Measurements from ENCODE around the gene CCDC167.

Gene CCDC167

DNA sequence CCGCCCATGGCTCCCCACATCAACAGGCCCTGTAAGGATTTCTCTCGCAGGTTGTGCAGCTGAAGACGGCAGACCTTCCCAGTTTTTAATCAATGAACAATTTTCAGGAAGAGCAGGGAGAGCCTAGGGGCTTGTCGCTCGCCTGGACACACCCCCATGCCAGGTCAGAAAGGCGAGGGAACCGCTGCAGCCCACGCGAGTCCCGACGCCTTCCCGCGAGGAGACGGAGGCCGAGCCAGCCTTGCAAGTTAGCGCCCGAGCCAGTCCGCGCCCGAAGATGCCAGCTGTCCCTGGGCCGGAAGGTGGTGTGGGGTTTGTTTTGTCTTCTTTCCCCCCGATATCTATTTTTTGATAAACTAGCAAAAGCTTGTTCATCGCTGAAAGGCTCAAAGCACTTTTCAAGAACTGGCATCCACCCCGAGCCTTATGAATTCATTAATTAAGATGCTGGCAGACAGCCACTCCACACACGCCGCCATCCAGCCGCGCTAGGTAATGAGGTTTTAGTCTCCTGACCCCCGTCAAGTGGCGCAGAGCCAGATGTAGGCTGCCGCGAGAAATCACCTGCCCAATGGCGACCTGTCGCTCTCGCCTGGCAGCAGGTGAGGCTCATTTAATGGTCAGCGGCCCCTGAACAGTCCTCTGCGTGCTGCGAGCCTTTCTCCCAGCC is 6.6 kb downstream of the CCDC167 start:
- H3K4me2 ChIP-seq = peak overlapping the region; percentile 36

GRCh38 chr6:37492236-37492972 is 7.3 kb downstream of the CCDC167 start:
- H3K4me3 ChIP-seq = no peak overlapping the region
- H3K4me1 ChIP-seq = peaks cover 59% of the 10 kb centered on the region
- H3K27ac ChIP-seq = no peak overlapping the region; the same call in 1 of the 2 replicates
- H3K27me3 ChIP-seq = no peaks in the 10 kb centered on the region
- H3K36me3 ChIP-seq = peaks cover 44% of the 10 kb centered on the region
- no peak overlapping the region for H3K9ac ChIP-seq
- peak overlapping the region; percentile 70 for H3K4me2 ChIP-seq
- no peaks in the 10 kb centered on the region for H3K9me3 ChIP-seq
- no peak for TF ChIP-seq Cebpa-rat (IDR thresholded peaks at IDR 0.05)
- H4K20me1 ChIP-seq = peaks cover 69% of the 10 kb centered on the region

More for the DNA sequence above, 6.6 kb downstream of the CCDC167 start:
- H3K9ac ChIP-seq = no peak overlapping the region
- no peak overlapping the region for H3K4me3 ChIP-seq
- peaks cover 58% of the 10 kb centered on the region for H3K4me1 ChIP-seq
- no peaks in the 10 kb centered on the region for H3K9me3 ChIP-seq
- H3K36me3 ChIP-seq = peaks cover 40% of the 10 kb centered on the region
- no peak for TF ChIP-seq Cebpa-rat (IDR thresholded peaks at IDR 0.05)
- H4K20me1 ChIP-seq = peaks cover 62% of the 10 kb centered on the region
- H3K27ac ChIP-seq = no peak overlapping the region; the same call in 1 of the 2 replicates
- no peaks in the 10 kb centered on the region for H3K27me3 ChIP-seq

DNA sequence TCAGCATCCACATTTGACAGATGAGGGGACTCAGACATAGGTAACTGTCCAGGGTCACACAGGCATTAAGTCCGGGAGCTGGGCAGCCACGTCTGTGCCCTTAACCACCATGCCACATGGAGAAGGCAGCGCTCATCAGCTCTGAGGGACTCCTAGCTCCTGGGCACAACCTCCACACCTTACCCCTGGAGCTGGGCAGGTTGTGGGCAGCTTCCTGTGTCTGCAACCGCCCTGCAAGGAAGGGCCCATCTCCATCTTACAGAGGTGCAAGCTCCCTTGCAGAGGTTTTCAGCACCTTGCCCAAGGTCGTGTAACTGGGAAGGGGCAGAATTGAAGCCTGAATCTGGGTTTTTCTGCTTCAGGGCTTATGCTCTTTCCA is 7.9 kb downstream of the CCDC167 start:
- Histone ChIP-seq H3K27ac (no peak overlapping the region), H3K4me1 (peaks cover 61% of the 10 kb centered on the region), H3K4me3 (no peak overlapping the region), H3K4me2 (peak overlapping the region; percentile 70), H3K9ac (no peak overlapping the region), H3K9me3 (no peaks in the 10 kb centered on the region), H3K27me3 (no peaks in the 10 kb centered on the region), H4K20me1 (peaks cover 70% of the 10 kb centered on the region), H3K36me3 (peaks cover 45% of the 10 kb centered on the region)
- no peak for TF ChIP-seq Cebpa-rat (IDR thresholded peaks at IDR 0.05)

DNA sequence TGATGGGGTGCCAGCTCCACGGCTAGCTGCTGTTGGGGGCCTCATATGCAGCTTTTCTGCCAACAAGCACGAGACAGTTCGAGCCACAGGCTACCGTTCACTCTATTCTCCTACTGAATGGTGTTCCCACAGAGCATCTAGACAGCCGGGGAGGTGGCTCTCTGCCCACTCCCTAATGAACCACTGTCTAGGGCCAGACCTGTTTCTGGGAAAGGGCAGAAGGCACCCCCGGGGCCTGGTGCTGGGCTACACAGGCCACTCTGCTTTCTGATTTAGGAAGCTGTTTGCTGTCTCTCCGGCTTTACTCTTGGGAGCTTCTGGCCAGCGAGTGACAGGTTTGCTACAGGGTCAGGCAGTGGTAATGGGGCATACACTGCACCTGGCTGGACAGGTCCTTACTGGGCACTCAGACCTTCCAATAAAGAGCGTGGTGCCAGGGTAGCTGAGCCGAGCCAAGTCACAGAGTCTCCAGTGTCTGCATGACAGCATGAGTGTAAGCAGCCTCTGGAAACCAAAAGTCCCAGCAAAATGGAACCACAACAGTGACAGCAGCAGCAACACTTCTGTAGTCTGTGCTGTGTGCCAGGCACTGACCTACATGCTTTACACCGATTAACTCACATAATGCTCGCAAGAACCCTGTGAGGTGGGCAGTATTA is 8.4 kb downstream of the CCDC167 start:
- peak overlapping the region; percentile 70 for H3K4me2 ChIP-seq
- TF ChIP-seq Cebpa-rat (IDR thresholded peaks at IDR 0.05) = no peak
- peak overlapping the region; percentile 46; the same call in 1 of the 2 replicates for H3K9ac ChIP-seq
- peaks cover 61% of the 10 kb centered on the region for H3K4me1 ChIP-seq
- H3K36me3 ChIP-seq = peaks cover 44% of the 10 kb centered on the region
- H4K20me1 ChIP-seq = peaks cover 70% of the 10 kb centered on the region
- H3K27ac ChIP-seq = peak overlapping the region; percentile 51
- no peaks in the 10 kb centered on the region for H3K9me3 ChIP-seq
- no peak overlapping the region for H3K4me3 ChIP-seq
- H3K27me3 ChIP-seq = no peaks in the 10 kb centered on the region

- no peak for TF ChIP-seq Cebpa-rat (IDR thresholded peaks at IDR 0.05)
- no peaks in the 10 kb centered on the region for H3K9me3 ChIP-seq
- H3K27ac ChIP-seq = peak overlapping the region; percentile 51
- H3K4me3 ChIP-seq = no peak overlapping the region
- peaks cover 61% of the 10 kb centered on the region for H3K4me1 ChIP-seq
- peaks cover 42% of the 10 kb centered on the region; the same call in 1 of the 2 replicates for H3K36me3 ChIP-seq
- peak overlapping the region; percentile 46; the same call in 1 of the 2 replicates for H3K9ac ChIP-seq
- peak overlapping the region; percentile 70 for H3K4me2 ChIP-seq
- H4K20me1 ChIP-seq = peaks cover 70% of the 10 kb centered on the region
- no peaks in the 10 kb centered on the region for H3K27me3 ChIP-seq
Measured at GRCh38 chr6:37490536-37491170, 9.0 kb downstream of the CCDC167 start.

GRCh38 chr6:37489697-37490336 is 9.9 kb downstream of the CCDC167 start:
- no peaks in the 10 kb centered on the region for H3K9me3 ChIP-seq
- peak overlapping the region; percentile 46; the same call in 1 of the 2 replicates for H3K9ac ChIP-seq
- H3K27ac ChIP-seq = peak overlapping the region; percentile 51; the same call in 1 of the 2 replicates
- no peak for TF ChIP-seq Cebpa-rat (IDR thresholded peaks at IDR 0.05)
- no peaks in the 10 kb centered on the region for H3K27me3 ChIP-seq
- H4K20me1 ChIP-seq = peaks cover 70% of the 10 kb centered on the region
- H3K4me3 ChIP-seq = no peak overlapping the region
- H3K4me1 ChIP-seq = peaks cover 69% of the 10 kb centered on the region
- peaks cover 42% of the 10 kb centered on the region; the same call in 1 of the 2 replicates for H3K36me3 ChIP-seq
- peak overlapping the region; percentile 70 for H3K4me2 ChIP-seq

DNA sequence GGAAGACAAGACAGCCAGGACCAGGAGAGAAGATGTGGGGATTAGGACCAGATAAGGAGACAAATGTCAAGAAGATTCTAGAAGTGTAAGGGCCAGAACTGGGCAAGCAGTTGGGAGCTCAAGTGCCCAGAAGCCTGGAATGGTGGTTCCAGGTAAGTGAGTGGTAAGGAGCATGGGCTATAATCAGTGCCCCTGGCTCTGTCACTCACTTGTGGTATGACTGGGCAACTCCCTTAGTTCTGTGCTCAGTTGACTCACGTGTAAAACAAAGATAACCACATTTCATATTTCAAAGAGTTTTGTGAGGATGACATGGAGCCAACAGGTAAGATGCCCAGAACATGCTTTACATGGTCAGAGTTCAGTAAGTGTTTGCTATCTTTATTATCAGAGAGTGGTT is 11.2 kb downstream of the CCDC167 start:
- peaks cover 36% of the 10 kb centered on the region for H3K36me3 ChIP-seq
- peaks cover 68% of the 10 kb centered on the region for H4K20me1 ChIP-seq
- no peak overlapping the region for H3K27ac ChIP-seq

GRCh38 chr6:37487591-37488380 is 11.9 kb downstream of the CCDC167 start:
- Histone ChIP-seq H3K4me2 (no peak overlapping the region), H3K36me3 (peaks cover 38% of the 10 kb centered on the region), H3K27me3 (no peaks in the 10 kb centered on the region), H3K27ac (no peak overlapping the region), H3K4me3 (no peak overlapping the region), H3K9ac (no peak overlapping the region), H4K20me1 (peaks cover 64% of the 10 kb centered on the region), H3K4me1 (peaks cover 77% of the 10 kb centered on the region), H3K9me3 (no peaks in the 10 kb centered on the region)
- TF ChIP-seq Cebpa-rat (IDR thresholded peaks at IDR 0.05) = no peak

More for the DNA sequence above, 11.2 kb downstream of the CCDC167 start:
- no peak overlapping the region for H3K4me3 ChIP-seq
- no peak overlapping the region for H3K9ac ChIP-seq
- H3K4me1 ChIP-seq = peaks cover 77% of the 10 kb centered on the region
- no peaks in the 10 kb centered on the region for H3K27me3 ChIP-seq
- no peak overlapping the region for H3K4me2 ChIP-seq
- H3K9me3 ChIP-seq = no peaks in the 10 kb centered on the region
- no peak for TF ChIP-seq Cebpa-rat (IDR thresholded peaks at IDR 0.05)

Measured in BLaER1 (cell line).